GM19035 (cell line): Measurements from ENCODE around the gene IFT22.
A peak's percentile ranks its signal among the peaks of the same experiment; 100 is the strongest.
"Not testable (repeated sequence)": the region's sequence is repeated elsewhere in the genome, so short reads cannot be mapped to it uniquely, and the experiment has no call there.

Experiments
- ATAC-seq: cut with Tn5 transposase; IDR thresholded peaks from one replicate; pipeline ENCODE4 v1.9.1; 2021; ENCODE audit not compliant: unreplicated experiment

IFT22 gene

DNA sequence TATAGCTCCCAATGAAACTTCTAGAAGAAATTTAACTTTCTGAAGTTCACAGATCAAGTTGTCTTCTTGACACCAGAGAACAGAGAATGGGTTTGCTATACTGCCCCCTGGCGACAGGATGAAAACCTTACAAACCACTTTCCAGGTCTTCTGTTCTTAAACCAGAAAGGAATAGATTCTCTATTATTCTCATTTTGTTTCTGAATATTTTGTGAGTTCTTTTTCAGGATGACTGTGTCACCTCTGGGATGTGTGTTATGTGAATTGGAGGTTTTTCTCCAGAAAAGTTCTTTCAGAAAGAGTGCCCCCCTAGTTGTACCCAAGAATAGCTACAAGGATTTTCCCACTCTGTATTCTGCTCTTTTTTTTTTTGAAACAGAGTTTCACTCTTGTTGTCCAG lies 6.3 kb downstream of the IFT22 start:
- no peak for ATAC-seq

DNA sequence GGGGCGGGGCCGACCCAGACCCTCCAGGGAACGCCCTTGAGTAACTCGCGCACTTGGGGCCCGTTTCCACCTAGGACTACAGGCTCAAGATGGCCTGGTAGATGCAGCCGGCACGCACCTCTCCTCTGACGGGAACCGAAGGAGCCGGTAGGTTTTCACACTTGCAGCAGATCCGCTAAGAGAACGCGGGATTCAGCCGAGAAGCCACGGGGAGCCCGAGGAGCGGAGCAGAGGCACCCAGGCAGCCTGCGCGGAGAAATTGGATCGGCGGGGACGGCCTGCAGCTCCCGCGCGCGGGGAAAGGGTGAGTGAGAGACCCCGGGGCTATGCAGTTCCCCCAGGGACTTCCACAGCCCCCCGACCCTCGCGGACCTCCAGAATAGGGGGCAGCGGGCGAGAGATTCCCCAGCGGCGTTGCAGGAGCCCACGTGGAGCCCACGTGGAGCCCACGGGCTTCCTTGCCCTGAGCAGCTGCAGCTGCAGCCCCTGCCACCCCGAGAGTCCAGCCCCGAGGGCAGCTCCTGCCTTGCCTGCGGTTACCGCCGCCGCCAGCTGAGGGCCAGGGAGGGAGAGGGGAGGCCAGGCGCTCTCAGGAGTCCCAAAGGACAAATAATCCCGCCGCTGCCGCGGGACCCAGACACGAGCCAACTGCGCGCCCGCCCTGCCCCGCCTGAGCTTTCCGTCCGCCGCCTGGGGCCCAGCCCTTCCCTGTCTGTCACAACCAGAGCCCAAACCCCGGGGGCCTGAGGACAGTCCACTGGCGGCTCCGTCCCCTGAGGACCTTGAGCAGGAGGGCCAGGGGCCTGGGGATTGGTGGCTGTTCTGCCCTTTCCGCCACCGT lies 13.1 kb downstream of the IFT22 start:
- no peak for ATAC-seq

DNA sequence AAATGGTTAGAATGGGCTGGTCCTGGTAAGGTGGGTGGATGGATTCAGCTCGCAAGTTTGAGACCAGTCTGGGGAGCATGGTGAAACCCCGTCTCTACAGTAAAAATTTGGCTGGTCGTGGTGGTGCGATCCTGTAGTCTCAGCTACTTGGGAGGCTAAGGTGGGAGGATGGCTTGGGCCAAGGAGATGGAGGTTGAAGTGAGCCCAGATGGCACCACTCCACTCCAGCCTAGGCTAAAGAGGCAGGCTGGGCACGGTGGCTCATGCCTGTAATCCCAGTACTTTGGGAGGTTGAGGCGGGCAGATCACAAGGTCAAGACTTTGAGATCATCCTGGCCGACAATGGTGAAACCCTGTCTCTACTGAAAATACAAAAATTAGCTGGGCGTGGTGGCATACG lies 15.3 kb downstream of the IFT22 start:
- ATAC-seq: no peak

DNA sequence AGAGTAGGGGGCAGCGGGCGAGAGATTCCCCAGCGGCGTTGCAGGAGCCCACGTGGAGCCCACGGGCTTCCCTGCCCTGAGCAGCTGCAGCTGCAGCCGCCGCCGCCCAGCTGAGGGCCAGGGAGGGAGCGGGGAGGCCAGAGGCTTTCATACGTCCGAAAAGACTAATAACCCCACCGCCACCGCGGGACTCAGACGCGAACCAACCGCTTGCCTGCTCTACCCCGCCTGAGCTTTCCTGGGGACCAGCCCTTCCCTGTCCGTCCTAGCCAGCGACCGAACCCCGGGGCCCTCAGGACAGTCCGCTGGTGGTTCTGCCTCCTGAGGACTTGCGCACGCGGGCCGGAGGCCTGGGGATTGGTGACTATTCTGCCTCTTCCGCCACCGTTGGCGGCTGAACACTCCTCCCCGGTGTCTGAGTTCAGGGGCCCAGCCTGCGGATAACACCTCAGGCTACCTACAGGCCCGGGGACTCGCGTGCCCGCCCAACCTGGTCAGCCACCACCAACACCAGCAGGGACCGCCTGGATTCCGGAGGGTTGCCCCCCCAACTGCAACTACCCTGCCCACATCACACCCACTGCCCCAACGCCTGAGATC lies 18.4 kb downstream of the IFT22 start:
- no peak for ATAC-seq

DNA sequence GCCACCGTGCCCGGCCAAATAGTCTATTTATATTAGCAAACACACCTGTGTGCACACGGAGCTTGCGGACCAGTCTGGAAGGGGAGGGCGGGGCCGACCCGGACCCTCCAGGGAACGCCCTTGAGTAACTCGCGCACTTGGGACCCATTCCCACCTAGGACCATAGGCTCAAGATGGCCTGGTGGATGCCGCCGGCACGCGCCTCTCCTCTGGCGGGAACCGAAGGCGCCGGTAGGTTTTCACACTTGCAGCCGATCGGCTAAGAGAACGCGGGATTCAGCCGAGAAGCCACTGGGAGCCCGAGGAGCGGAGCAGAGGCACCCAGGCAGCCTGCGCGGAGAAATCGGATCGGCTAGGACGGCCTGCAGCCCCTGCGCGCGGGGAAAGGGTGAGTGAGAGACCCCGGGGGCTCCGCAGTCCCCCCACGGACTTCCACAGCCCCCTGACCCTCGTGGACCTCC lies 18.9 kb downstream of the IFT22 start:
- no peak for ATAC-seq

DNA sequence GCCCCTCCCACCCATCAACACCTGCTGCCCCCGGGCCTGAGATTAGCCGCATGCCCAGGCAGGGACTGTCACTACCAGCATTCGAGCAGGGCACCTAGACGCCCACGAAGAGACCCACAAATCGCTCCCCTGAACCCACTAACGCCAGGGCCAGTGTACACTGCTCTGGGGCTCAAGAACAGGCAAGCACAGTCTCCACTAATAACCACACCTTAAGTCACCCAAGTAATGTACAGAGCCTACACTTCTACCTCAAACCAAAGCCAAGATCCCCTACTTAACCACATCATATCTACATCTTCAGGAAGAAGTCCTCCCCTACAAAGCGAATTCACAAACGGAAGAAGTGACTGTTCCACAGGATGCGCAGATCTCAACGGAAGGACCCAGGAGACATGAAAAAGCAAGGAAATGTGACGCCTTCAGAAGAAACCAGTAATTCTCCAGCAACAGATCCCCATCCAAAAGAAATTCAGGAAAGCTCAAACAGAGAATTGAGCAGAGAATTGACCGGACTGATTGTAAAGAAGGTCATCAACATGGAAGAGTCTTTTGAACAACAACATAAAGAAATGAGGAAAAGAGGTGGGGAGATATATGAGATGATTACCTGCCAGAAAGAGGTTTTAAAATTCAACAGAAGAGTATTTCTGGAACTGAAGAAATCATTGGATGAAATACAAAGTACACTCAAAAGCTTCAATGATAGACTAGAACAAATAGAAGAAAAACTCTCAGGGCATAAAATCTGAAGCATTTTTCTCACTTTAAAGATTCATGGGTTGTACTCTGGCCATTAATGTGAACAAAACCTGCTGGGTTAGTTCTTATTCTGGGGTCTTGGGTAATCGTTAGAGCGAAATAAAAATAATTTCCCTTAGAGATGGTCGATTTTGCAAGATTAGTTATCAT lies 20.9 kb downstream of the IFT22 start:
- no peak for ATAC-seq

DNA sequence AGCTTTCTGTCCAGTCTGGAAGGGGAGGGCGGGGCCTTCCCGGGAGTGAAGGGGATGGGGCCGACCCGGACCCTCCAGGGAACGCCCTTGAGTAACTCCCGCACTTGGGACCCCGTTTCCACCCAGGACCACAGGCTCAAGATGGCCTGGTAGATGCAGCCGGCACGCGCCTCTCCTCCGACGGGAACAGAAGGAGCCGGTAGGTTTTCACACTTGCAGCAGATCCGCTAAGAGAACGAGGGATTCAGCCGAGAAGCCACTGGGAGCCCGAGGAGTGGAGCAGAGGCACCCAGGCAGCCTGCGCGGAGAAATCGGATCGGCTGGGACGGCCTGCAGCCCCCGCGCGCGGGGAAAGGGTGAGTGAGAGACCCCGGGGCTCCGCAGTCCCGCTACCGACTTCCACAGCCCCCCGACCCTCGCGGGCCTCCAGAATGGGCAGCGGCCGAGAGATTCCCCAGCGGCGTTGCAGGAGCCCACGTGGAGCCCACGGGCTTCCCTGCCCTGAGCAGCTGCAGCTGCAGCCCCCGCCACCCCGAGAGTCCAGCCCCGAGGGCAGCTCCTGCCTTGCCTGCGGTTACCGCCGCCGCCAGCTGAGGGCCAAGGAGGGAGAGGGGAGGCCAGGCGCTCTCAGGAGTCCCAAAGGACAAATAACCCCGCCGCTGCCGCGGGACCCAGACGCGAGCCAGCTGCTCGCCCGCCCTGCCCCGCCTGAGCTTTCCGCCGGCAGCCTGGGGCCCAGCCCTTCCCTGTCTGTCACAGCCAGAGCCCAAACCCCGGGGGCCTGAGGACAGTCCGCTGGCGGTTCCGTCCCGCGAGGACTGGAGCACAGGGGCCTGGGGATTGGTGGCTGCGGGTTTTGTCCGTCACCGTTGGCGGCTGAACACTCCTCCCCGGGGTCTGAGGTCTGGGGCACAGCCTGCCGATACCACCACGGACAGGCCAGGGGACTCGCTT lies 21.8 kb downstream of the IFT22 start:
- no peak for ATAC-seq

DNA sequence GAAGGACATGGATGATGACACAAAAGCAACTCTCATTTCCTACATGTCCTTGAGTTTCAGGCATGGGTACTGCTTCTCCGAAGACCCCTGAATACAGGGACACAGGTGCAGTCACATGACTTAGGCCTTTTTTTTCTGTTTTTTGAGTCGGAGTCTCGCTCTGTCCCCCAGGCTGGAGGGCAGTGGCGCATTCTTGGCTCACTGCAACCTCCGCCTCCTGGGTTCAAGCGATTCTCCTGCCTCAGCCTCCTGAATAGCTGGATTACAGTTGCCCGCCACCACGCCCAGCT lies 26.8 kb downstream of the IFT22 start:
- ATAC-seq: no peak

DNA sequence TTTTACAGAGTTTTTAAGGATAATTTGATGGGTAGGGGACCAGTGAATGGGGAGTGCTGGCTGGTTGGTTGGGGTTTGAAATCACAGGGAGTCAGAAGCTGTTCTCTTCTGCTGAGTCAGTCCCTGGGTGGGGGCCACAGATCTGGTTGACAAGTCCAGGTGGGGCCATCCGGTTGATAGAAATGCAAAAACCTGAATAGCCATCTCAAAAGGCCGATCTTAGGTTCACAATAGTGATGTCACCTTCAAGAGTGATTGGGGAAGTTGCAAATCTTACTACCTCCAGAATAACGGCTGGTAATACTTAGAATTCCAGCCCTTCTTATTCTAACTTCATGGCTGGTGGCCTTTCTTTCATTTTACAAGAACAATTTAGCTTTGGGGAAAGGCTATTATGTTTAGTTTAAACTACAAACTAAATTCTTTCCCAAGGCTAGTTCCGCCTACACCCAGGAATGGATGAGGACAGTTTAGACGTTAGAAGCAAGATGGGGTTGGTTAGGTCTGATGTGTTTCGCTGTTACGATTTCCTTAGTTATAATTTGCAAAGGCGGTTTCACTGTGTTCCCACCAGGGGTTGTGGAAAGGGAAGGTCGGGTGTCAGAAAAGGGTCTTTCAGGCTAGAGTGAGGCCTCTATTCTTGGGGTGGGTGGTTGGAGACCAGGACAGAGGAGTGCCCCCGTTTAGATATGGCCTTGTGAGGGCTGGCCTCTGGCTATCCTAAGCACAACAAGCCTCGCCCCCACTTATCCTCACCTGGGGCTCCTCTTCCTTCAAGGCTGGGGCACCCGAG lies 27.4 kb downstream of the IFT22 start:
- no peak for ATAC-seq

DNA sequence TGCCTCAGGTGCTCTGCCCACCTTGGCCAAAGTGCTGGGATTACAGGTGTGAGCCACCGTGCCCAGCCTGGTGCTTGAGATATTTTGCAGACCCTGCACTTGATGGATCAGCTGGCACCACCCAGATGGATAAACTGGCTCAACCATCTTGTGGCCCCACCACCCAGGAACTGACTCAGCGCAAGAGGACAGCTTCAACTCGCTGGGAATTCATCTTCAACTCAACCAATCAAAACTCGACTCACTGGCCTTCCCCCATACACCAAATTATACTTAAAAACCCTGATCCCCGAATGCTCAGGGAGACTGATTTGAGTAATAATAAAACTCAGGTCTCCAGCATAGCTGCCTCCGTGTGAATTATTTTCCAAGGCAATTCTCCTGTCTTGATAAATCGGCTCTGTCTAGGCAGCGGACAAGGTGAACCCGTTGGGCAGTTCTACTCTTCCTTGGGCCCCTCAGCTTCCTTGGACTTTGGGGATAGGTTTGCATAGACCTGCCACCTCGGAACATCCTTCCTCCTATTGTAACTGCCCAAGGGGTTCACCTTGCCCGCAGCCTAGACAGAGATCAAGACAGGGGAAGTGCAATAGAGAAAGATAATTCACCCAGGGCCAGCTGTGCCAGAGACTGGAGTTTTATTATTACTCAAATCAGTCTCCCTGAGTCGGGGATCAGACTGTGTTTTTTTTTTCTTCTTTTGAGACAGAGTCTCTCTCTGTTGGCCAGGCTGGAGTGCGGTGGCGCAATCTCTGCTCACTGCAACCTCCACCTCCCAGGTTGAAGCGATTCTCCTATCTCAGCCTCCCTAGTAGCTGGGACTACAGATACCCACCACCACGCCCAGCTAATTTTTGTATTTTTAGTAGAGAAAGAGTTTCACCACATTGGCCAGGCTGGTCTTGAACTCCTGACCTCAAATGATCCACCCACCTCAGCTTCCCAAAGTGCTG lies 28.3 kb downstream of the IFT22 start:
- ATAC-seq: not testable (repeated sequence)

DNA sequence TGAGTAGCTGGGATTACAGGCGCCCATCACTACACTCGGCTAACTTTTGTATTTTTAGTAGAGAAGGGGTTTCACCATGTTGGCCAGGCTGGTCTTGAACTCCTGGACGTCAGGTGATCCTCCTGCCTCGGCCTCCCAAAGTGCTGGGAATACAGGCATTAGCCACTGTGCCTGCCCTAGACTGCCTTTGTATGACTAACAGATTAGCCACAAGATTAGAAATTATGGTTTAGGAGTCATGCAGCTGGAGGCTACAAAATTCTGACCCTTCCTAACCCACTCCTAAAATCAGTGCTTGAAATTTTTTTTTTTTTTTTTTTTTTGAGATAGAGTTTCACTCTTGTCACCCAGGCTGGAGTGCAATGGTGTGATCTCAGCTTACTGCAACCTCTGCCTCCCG lies 29.0 kb downstream of the IFT22 start:
- not testable (repeated sequence) for ATAC-seq

DNA sequence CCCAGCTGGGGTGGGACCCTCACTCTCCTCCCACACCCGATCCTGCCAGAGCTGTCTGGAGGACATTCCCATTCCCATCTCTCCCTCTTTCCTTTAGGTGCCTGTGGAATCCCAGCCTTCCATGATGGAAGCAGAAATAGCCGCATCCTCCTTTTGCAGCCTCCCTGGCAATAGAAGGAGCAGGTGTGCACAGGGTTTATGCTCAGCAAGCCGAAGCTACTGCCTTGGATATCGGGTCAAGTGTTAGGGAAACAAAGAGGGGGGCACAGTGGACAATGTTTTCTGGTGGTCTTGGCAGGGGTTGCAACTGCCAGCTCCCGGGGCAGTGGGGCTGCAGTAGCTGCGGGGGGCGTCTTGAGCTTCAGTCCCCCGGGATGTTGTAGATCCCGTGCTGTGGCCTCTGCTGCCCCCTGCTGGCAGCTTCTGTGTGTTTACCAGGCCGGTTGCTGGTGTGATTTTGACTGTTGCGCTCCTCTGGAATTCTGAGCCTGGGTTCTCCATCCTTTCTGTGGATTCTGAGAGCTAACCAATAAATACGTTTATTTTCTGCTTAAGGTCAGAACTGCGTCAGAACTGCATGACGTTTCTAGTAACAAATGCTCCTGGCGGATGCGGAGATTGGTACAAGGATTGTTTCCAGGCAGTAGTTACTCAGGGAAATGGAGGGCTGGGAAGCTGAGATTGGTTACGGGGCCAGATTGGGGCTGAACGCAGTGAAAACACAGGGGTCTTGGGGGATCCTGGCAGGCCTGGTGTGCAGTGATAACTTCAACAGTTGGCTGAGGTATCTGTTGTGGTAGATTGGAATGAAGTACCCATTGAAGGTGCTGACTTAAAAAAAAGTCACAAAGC lies 31.2 kb downstream of the IFT22 start:
- ATAC-seq: peak; percentile 57

DNA sequence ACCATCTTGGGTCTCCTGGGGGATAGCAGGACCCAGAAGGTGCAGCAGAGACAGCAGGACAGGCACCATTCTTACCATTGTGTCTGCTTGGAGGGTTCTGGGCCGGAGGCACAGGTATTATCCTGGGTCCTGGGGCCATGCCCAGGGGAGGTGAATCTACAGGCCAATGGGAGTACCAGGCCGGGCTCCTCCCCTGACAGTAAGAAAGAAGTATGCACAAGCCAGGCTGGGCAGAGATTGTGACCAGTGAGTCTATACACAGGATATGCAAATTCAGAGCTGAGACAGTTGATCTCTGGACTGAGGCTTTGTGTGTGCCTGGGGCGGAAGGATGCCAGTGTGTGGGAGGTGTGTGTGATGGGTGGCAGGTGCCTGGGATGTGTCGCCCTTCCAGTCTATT lies 31.9 kb downstream of the IFT22 start:
- ATAC-seq: peak; percentile 60

DNA sequence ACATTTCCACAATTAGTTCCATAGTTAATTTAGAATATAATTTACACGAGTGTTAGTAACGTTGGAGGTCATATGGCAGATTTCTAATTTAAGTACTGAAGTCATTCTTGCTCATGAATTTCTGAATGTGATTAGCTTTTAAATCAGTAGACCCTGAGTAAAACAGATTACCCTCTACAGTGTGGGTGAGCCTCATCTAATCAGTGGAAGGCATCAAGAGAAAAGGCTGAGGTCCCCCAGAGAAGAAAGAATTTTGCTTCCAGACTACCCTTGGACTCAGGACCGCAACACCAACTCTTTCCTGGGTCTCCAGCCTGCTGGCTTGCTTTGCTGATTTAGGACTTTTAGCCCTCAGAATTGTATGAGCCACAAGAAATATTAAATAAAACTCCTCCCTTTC lies 33.2 kb downstream of the IFT22 start:
- ATAC-seq: no peak

DNA sequence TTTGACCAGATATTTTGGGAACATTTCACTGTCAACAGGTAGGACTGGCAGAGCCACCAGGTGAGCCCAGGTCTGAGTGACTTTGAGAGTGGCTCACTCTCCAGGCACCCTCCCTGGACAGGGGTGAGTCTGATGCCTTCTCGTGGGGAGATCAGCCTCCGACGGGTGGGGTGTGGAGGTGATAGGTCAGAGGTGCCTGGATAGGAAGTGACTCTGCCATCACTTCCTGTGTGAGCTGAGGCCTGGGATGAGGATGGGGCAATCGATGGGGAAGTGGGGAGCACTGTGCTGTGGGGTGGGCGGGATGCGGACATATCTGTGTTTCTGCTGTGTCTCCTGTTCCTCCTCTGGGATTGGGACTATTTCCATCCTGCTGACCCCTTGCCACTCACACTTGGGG lies 34.6 kb downstream of the IFT22 start:
- no peak for ATAC-seq

DNA sequence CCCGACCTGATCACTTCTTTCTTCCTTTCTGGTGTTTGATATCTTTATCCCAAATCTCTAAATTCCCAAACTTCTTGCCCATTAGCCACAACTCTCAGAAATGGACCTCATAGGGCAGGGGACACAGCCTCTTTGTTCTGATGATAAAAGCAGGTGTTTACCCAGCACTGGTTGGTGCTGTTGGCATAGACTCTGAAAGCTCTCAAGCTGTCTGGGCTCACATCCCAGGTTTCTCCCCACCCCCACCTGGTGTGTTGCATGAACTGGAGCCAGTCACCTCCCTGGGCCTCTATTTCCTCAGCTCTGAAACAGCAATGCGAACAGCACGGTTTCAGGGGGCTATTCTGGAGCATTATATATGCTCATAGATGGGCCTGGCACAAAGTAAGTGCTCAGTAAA lies 35.7 kb downstream of the IFT22 start:
- ATAC-seq: not testable (repeated sequence)

DNA sequence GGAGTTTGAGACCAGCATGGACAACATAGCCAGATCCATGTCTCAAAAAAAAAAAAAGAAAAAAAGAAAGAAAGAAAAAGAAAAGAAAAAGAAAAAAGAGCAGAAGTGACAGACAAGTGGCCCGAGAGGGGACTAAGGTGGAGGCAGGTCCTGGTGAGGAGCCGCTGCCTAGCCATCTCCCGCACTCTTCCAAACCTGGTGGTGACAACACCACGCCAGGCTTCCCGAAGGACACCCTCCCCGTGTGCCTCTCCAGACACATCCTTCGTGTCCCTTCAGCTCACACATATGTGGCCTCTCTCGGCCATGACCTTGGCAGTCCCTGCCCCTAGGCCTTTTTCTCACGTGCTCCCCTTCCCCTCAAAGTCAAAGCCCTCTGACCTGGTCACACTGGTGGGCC lies 36.4 kb downstream of the IFT22 start:
- no peak for ATAC-seq

DNA sequence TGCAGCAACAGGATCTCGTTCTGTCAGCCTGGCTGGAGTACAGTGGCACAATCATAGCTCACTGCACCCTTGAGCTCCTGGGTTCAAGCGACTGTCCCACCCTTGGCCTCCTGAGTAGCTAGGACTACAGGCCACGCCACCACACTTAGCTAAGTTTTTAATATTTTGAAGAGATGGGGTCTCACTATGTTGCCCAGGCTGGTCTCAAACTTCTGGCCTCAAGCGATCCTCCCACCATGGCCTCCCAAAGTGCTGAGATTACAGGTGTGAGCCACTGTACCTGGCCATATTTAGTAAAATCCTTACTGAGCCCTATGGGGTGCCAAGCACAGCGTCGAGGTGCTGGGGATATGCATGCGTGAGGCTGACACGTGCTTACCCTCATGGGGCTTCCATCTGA lies 40.7 kb downstream of the IFT22 start:
- not testable (repeated sequence) for ATAC-seq
